ENCODE data around the gene IPMK.

IPMK gene

DNA sequence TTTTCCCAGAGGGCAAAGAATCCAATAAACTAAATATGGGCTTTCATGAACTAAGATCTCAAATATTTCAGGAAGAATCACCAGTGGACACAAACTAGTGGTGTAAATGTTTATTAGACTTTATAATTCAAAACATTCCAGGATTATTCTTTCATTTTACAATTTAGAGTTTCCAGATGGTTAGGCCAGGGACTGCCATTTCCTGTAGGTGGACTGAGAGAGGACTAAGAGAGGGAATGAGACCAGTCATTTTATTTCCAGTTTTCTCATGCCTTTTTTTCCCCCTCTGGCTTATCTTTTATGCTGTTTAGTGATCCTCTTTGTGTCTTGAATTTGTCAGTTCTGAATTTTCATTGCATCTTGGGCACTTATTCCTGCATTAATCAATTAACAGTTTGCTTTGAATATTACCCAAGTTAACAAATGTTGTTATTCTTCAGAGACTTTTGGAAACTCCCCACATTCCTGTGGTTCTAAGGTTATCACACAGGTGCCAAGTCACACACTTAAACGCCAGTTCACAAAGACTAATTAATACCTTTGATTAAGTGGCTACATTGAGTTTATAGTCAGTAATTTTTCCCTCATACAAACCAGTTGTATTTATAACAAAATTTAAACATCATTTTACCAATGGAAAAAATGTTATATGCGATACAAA lies 13.5 kb upstream of the IPMK start:
- WGBS, 2 donors (ENCODE audit: extremely low coverage in 2 of 2, insufficient read length in 2 of 2, insufficient replicate concordance in 1 of 2), result no CpG with 5 or more reads among the region's 2 CpGs
- DNase-seq (ENCODE audit: low spot score), result no peak
- Histone ChIP-seq H2BK15ac (ENCODE audit: low read length) (no peak overlapping the region), H3K9ac (ENCODE audit: low read depth, low read length, poor library complexity) (no peak overlapping the region), H3K27me3 (ENCODE audit: control insufficient read depth in 3 of 3, insufficient read depth in 3 of 3, low read depth in 1 of 3, low read length in 3 of 3) (no peaks in the 10 kb centered on the region), H2AK5ac (ENCODE audit: low read depth, low read length) (no peak overlapping the region), H3K14ac (ENCODE audit: low read length) (no peak overlapping the region), H3K18ac (ENCODE audit: low read length) (no peak overlapping the region), H2BK12ac (ENCODE audit: low read length) (no peak overlapping the region), H3K23ac (ENCODE audit: low read depth, low read length, poor library complexity) (no peak overlapping the region), H3K36me3 (replicated peaks in 1 of 2; ENCODE audit: control insufficient read depth in 2 of 2, insufficient read depth in 2 of 2, low read length in 2 of 2) (peaks cover 0 to 37% of the 10 kb centered on the region in 2 donors), H4K91ac (ENCODE audit: low read depth, low read length, poor library complexity) (no peak overlapping the region), H4K8ac (ENCODE audit: low read depth, low read length) (no peak overlapping the region), H3K4me2 (ENCODE audit: insufficient read depth, low read length, poor library complexity, severe bottlenecking) (no peak overlapping the region), H3K4me3 (ENCODE audit: low read length in 2 of 2) (no peak overlapping the region), H3K9me3 (replicated peaks in 1 of 2; ENCODE audit: control insufficient read depth in 2 of 2, insufficient read depth in 1 of 2, low read depth in 1 of 2, low read length in 2 of 2) (no peaks in the 10 kb centered on the region), H2AFZ (ENCODE audit: low read length) (no peak overlapping the region), H3K4me1 (ENCODE audit: control insufficient read depth in 2 of 2, insufficient read depth in 1 of 2, low read depth in 1 of 2, low read length in 2 of 2) (no peaks in the 10 kb centered on the region), H3K79me1 (ENCODE audit: low read depth, low read length) (no peaks in the 10 kb centered on the region), H2BK120ac (ENCODE audit: low read depth, low read length) (no peak overlapping the region), H3K4ac (ENCODE audit: low read length) (no peak overlapping the region), H3K27ac (replicated peaks; ENCODE audit: low read length) (no peak overlapping the region), H2BK5ac (ENCODE audit: low read length) (no peak overlapping the region)

DNA sequence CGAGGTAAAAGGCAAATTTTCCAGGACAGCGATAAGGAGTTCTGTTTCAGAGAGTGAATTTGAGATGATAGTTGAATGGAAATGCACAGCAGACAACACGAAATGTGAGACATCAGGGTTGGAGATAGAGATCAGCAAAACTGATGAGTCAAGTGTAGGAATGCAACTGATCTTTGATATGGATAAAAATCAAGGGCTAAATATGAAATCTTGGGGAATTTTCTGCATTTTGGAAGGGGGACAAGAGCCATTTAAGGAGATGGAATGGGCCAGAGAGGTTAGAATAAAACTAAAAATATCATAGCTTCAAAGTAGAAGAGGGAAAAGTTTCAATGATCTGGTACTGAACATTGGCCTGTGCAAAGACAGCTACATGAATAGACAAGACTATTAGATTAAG lies 12.8 kb upstream of the IPMK start:
- Histone ChIP-seq H2BK5ac (ENCODE audit: low read length) (no peak overlapping the region), H2BK15ac (ENCODE audit: low read length) (no peak overlapping the region), H3K27ac (replicated peaks; ENCODE audit: low read length) (no peak overlapping the region), H3K4ac (ENCODE audit: low read length) (no peak overlapping the region), H3K18ac (ENCODE audit: low read length) (no peak overlapping the region), H4K91ac (ENCODE audit: low read depth, low read length, poor library complexity) (no peak overlapping the region), H4K8ac (ENCODE audit: low read depth, low read length) (no peak overlapping the region), H3K4me3 (ENCODE audit: low read length in 2 of 2) (no peak overlapping the region), H3K14ac (ENCODE audit: low read length) (no peak overlapping the region), H2AFZ (ENCODE audit: low read length) (no peak overlapping the region), H3K4me2 (ENCODE audit: insufficient read depth, low read length, poor library complexity, severe bottlenecking) (no peak overlapping the region), H3K9me3 (replicated peaks in 1 of 2; ENCODE audit: control insufficient read depth in 2 of 2, insufficient read depth in 1 of 2, low read depth in 1 of 2, low read length in 2 of 2) (no peaks in the 10 kb centered on the region), H3K9ac (ENCODE audit: low read depth, low read length, poor library complexity) (no peak overlapping the region), H3K4me1 (ENCODE audit: control insufficient read depth in 2 of 2, insufficient read depth in 1 of 2, low read depth in 1 of 2, low read length in 2 of 2) (no peaks in the 10 kb centered on the region), H2AK5ac (ENCODE audit: low read depth, low read length) (no peak overlapping the region), H3K23ac (ENCODE audit: low read depth, low read length, poor library complexity) (no peak overlapping the region), H3K27me3 (ENCODE audit: control insufficient read depth in 3 of 3, insufficient read depth in 3 of 3, low read depth in 1 of 3, low read length in 3 of 3) (no peaks in the 10 kb centered on the region), H3K79me1 (ENCODE audit: low read depth, low read length) (no peaks in the 10 kb centered on the region), H2BK120ac (ENCODE audit: low read depth, low read length) (no peak overlapping the region), H2BK12ac (ENCODE audit: low read length) (no peak overlapping the region), H3K36me3 (replicated peaks in 1 of 2; ENCODE audit: control insufficient read depth in 2 of 2, insufficient read depth in 2 of 2, low read length in 2 of 2) (peaks cover 0 to 37% of the 10 kb centered on the region in 2 donors)
- DNase-seq (ENCODE audit: low spot score), result no peak
- WGBS, 2 donors (ENCODE audit: extremely low coverage in 2 of 2, insufficient read length in 2 of 2, insufficient replicate concordance in 1 of 2), result no CpG with 5 or more reads among the region's 3 CpGs

DNA sequence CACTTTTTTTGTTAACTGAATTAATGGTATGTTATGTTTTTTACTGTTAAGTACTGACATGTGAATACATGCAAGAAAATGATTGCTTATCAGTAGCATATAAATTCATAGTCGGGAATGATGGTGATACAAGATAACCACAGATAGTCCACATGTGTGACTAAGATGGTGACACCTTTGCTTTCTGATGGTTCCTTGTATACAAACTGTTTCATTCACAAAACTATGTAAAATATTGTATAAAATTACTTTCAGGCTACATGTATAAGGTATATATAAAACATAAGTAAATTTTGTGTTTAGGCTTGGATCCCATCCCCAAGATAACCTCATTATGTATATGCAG lies 11.2 kb upstream of the IPMK start:
- no peak overlapping the region for H4K91ac ChIP-seq (ENCODE audit: low read depth, low read length, poor library complexity)

DNA sequence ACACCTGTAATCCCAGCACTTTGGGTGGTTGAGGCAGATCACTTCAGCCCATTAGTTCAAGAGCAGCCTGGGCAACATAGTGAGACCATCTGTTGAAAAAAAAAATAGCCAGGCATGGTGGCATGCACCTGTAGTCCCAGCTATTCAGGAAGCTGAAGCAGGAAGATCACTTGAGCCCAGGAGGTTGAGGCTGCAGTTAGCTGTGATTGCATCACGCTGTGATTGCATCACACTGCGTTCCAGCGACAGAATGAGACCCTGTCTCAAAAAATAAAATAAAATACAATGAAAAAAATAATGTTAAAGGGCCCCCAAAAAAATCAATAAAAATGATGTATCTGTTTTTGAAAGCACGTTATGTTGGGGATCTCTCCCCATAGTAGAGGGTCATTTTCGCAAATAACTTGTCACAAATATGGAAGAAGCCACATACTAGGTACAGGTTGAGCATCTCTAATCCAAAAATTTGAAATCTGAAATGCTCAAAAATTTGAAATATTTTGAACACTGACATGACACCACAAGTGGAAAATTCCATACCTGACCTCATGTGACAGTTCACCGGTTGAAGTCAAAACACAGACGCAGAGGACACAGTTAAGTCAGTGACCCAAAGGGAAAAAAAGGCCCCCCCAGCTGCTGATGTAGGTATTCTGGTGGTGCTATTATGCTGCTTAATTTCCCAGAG lies 10.7 kb upstream of the IPMK start:
- H2BK120ac ChIP-seq (ENCODE audit: low read depth, low read length), result no peak overlapping the region
- no peaks in the 10 kb centered on the region for H3K9me3 ChIP-seq (replicated peaks in 1 of 2; ENCODE audit: control insufficient read depth in 2 of 2, insufficient read depth in 1 of 2, low read depth in 1 of 2, low read length in 2 of 2)
- DNase-seq (ENCODE audit: low spot score), result no peak
- no peak overlapping the region for H3K14ac ChIP-seq (ENCODE audit: low read length)
- H2BK15ac ChIP-seq (ENCODE audit: low read length), result no peak overlapping the region
- H2AFZ ChIP-seq (ENCODE audit: low read length), result no peak overlapping the region
- H4K91ac ChIP-seq (ENCODE audit: low read depth, low read length, poor library complexity), result no peak overlapping the region
- no peaks in the 10 kb centered on the region for H3K27me3 ChIP-seq (ENCODE audit: control insufficient read depth in 3 of 3, insufficient read depth in 3 of 3, low read depth in 1 of 3, low read length in 3 of 3)
- H3K27ac ChIP-seq (replicated peaks; ENCODE audit: low read length), result no peak overlapping the region
- H3K4ac ChIP-seq (ENCODE audit: low read length), result no peak overlapping the region
- no peak overlapping the region for H3K9ac ChIP-seq (ENCODE audit: low read depth, low read length, poor library complexity)
- no peaks in the 10 kb centered on the region for H3K4me1 ChIP-seq (ENCODE audit: control insufficient read depth in 2 of 2, insufficient read depth in 1 of 2, low read depth in 1 of 2, low read length in 2 of 2)
- no peak overlapping the region for H2BK5ac ChIP-seq (ENCODE audit: low read length)
- no peak overlapping the region for H2AK5ac ChIP-seq (ENCODE audit: low read depth, low read length)
- no CpG with 5 or more reads among the region's 7 CpGs for WGBS, 2 donors (ENCODE audit: extremely low coverage in 2 of 2, insufficient read length in 2 of 2, insufficient replicate concordance in 1 of 2)
- H3K4me2 ChIP-seq (ENCODE audit: insufficient read depth, low read length, poor library complexity, severe bottlenecking), result no peak overlapping the region
- H4K8ac ChIP-seq (ENCODE audit: low read depth, low read length), result no peak overlapping the region
- no peaks in the 10 kb centered on the region for H3K79me1 ChIP-seq (ENCODE audit: low read depth, low read length)
- no peak overlapping the region for H3K4me3 ChIP-seq (ENCODE audit: low read length in 2 of 2)
- H3K18ac ChIP-seq (ENCODE audit: low read length), result no peak overlapping the region
- peaks cover 0 to 37% of the 10 kb centered on the region in 2 donors for H3K36me3 ChIP-seq (replicated peaks in 1 of 2; ENCODE audit: control insufficient read depth in 2 of 2, insufficient read depth in 2 of 2, low read length in 2 of 2)
- no peak overlapping the region for H2BK12ac ChIP-seq (ENCODE audit: low read length)
- H3K23ac ChIP-seq (ENCODE audit: low read depth, low read length, poor library complexity), result no peak overlapping the region

More for the DNA sequence above, 11.2 kb upstream of the IPMK start:
- Histone ChIP-seq H2BK15ac (ENCODE audit: low read length) (no peak overlapping the region), H3K18ac (ENCODE audit: low read length) (no peak overlapping the region), H3K4me3 (ENCODE audit: low read length in 2 of 2) (no peak overlapping the region), H2BK12ac (ENCODE audit: low read length) (no peak overlapping the region), H3K14ac (ENCODE audit: low read length) (no peak overlapping the region), H3K27ac (replicated peaks; ENCODE audit: low read length) (no peak overlapping the region), H2BK120ac (ENCODE audit: low read depth, low read length) (no peak overlapping the region), H3K27me3 (ENCODE audit: control insufficient read depth in 3 of 3, insufficient read depth in 3 of 3, low read depth in 1 of 3, low read length in 3 of 3) (no peaks in the 10 kb centered on the region), H3K9me3 (replicated peaks in 1 of 2; ENCODE audit: control insufficient read depth in 2 of 2, insufficient read depth in 1 of 2, low read depth in 1 of 2, low read length in 2 of 2) (no peaks in the 10 kb centered on the region), H3K4ac (ENCODE audit: low read length) (no peak overlapping the region), H3K4me2 (ENCODE audit: insufficient read depth, low read length, poor library complexity, severe bottlenecking) (no peak overlapping the region), H2BK5ac (ENCODE audit: low read length) (no peak overlapping the region), H3K36me3 (replicated peaks in 1 of 2; ENCODE audit: control insufficient read depth in 2 of 2, insufficient read depth in 2 of 2, low read length in 2 of 2) (peaks cover 0 to 37% of the 10 kb centered on the region in 2 donors), H4K8ac (ENCODE audit: low read depth, low read length) (no peak overlapping the region), H3K79me1 (ENCODE audit: low read depth, low read length) (no peaks in the 10 kb centered on the region), H3K23ac (ENCODE audit: low read depth, low read length, poor library complexity) (no peak overlapping the region), H3K9ac (ENCODE audit: low read depth, low read length, poor library complexity) (no peak overlapping the region), H2AFZ (ENCODE audit: low read length) (no peak overlapping the region), H3K4me1 (ENCODE audit: control insufficient read depth in 2 of 2, insufficient read depth in 1 of 2, low read depth in 1 of 2, low read length in 2 of 2) (no peaks in the 10 kb centered on the region), H2AK5ac (ENCODE audit: low read depth, low read length) (no peak overlapping the region)
- WGBS, 2 donors (ENCODE audit: extremely low coverage in 2 of 2, insufficient read length in 2 of 2, insufficient replicate concordance in 1 of 2), result no CpG with 5 or more reads among the region's 1 CpG
- no peak for DNase-seq (ENCODE audit: low spot score)
